Measurements from ENCODE around the gene NCL.
"Not testable (repeated sequence)": the region's sequence is repeated elsewhere in the genome, so short reads cannot be mapped to it uniquely, and the experiment has no call there.

The NCL gene

GRCh38 chr2:231430437-231430836 lies 33.8 kb downstream of the NCL start:
- not testable (repeated sequence) for DNase-seq

GRCh38 chr2:231429901-231430300 lies 34.4 kb downstream of the NCL start:
- DNase-seq, result no peak

- DNase-seq, result no peak
These were observed 35.1 kb downstream of the NCL start for GRCh38 chr2:231429152-231429551.

- no peak for DNase-seq
These were observed 37.2 kb downstream of the NCL start for GRCh38 chr2:231427116-231427515.

- DNase-seq, result no peak
These were observed 38.2 kb downstream of the NCL start for GRCh38 chr2:231425811-231426703.

- no peak for DNase-seq
These were observed 38.9 kb downstream of the NCL start for GRCh38 chr2:231425291-231425810.

- no peak for DNase-seq
These were observed 41.1 kb downstream of the NCL start for GRCh38 chr2:231423176-231423575.

- no peak for DNase-seq
These were observed 42.2 kb downstream of the NCL start for GRCh38 chr2:231422056-231422455.

GRCh38 chr2:231421051-231421580 lies 43.2 kb downstream of the NCL start:
- DNase-seq, result no peak

- no peak for DNase-seq
These were observed 45.3 kb downstream of the NCL start for GRCh38 chr2:231418820-231419640.

- no peak for DNase-seq
These were observed 49.3 kb downstream of the NCL start for GRCh38 chr2:231415029-231415428.

GRCh38 chr2:231413921-231414476 lies 50.3 kb downstream of the NCL start:
- no peak for DNase-seq

- DNase-seq, result no peak
These were observed 50.8 kb downstream of the NCL start for GRCh38 chr2:231413456-231413855.

- DNase-seq, result no peak
These were observed 51.7 kb downstream of the NCL start for GRCh38 chr2:231412618-231412963.

- peak in 55 of 58 donors; percentile 16 to 90 (median 71) for DNase-seq
These were observed 52.3 kb downstream of the NCL start for GRCh38 chr2:231411831-231412617.

GRCh38 chr2:231411237-231411636 lies 53.0 kb downstream of the NCL start:
- no peak for DNase-seq

GRCh38 chr2:231410293-231411004 lies 53.8 kb downstream of the NCL start:
- no peak for DNase-seq

GRCh38 chr2:231409776-231410175 lies 54.5 kb downstream of the NCL start:
- no peak for DNase-seq

GRCh38 chr2:231408304-231408703 lies 56.0 kb downstream of the NCL start:
- not testable (repeated sequence) for DNase-seq

- DNase-seq, result not testable (repeated sequence)
These were observed 56.6 kb downstream of the NCL start for GRCh38 chr2:231407686-231408085.
